Measurements from ENCODE around the gene ERBB4.

Gene ERBB4

DNA sequence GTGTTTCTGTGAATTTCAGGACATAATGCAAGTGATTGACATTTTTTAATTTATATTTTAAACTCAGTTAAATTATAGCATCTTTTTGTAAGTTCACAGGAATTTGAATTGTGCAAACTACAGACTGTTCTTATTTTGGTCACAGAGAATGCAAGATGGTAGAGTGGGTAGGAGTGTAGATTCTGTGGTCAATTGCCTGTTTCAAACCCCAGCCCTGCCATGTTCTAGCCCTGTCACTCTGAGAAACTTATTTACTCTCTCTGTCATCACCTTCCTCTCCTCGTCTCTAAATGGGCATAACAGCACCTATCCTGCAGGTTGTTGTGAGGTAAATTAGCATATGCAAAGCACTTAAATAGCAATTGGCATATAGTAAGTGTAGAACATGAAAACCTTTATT, 1102.4 kb downstream of the ERBB4 start:
- no peak for DNase-seq (ENCODE audit: extremely low read depth, low read depth)
- TF ChIP-seq CTCF (IDR thresholded peaks at IDR 0.05; ENCODE audit: low read depth, low read length): no peak

- no peak for DNase-seq (ENCODE audit: extremely low read depth, low read depth)
- TF ChIP-seq CTCF (IDR thresholded peaks at IDR 0.05; ENCODE audit: low read depth, low read length): no peak
Measured at GRCh38 chr2:211435331-211435730, 1103.3 kb downstream of the ERBB4 start.

DNA sequence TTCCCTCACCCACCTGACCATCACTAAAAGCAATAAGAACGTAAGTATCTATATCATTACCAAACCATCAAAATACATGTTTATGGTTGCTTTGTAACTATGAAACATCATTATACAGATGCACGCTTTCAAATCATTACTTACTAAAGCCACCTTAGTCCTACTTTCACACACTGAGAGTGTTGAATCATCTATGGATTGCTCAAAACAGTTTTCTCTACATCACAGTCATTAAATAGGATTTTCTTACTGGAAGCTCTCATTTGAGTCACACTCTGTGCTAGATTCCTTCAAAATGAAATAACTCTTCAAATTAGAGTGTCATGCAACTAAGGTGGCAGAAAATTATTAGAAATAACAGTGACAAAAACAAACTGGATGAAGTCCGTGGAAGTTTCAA, 1103.8 kb downstream of the ERBB4 start:
- no peak for DNase-seq (ENCODE audit: extremely low read depth, low read depth)
- no peak for TF ChIP-seq CTCF (IDR thresholded peaks at IDR 0.05; ENCODE audit: low read depth, low read length)

- no peak for TF ChIP-seq CTCF (IDR thresholded peaks at IDR 0.05; ENCODE audit: low read depth, low read length)
- DNase-seq (ENCODE audit: extremely low read depth, low read depth): no peak
Measured at GRCh38 chr2:211429256-211429920, 1109.2 kb downstream of the ERBB4 start.

DNA sequence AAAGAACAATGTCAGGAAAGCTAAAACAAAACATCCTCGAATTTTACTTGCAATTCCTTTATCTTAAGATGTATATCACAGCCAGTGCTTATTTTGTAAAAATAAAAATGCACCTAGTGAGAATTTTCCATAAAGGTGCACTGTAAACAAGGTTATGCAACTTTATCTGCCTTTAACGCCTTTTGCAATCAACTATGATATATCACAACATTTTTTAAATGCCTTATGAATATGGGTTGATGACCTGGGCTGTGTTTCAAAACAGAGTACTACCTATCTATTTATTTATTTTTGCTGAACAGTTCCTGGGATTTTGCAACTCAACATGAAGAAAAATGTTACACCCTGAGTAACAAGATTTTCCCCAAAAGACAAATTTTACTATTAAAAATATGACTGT, 1112.4 kb downstream of the ERBB4 start:
- DNase-seq (ENCODE audit: extremely low read depth, low read depth): no peak
- TF ChIP-seq CTCF (IDR thresholded peaks at IDR 0.05; ENCODE audit: low read depth, low read length): no peak

- no peak for DNase-seq (ENCODE audit: extremely low read depth, low read depth)
- no peak for TF ChIP-seq CTCF (IDR thresholded peaks at IDR 0.05; ENCODE audit: low read depth, low read length)
Measured at GRCh38 chr2:211423018-211423417, 1115.6 kb downstream of the ERBB4 start.

- TF ChIP-seq CTCF (IDR thresholded peaks at IDR 0.05; ENCODE audit: low read depth, low read length): no peak
Measured at GRCh38 chr2:211417544-211417943, 1121.1 kb downstream of the ERBB4 start.

More at GRCh38 chr2:211417544-211417943, 1121.1 kb downstream of the ERBB4 start:
- DNase-seq (ENCODE audit: extremely low read depth, low read depth): no peak

Measured in AG09319 (cell line).